Muscle layer of colon (tissue), 2 donors: ENCODE measurements around the gene TRRAP.

Experiments
- H3K27ac ChIP-seq: one replicate; pipeline ENCODE4 v1.7.0; 2013; ENCODE audit warnings: low read depth, mild to moderate bottlenecking, low read length, moderate library complexity
- H3K27me3 ChIP-seq, 2 donors: one replicate each; pipeline ENCODE4 v1.7.0; 2013; ENCODE audit warnings: low read length in 2 of 2, mild to moderate bottlenecking in 2 of 2; ENCODE audit not compliant: insufficient read depth in 2 of 2, control insufficient read depth in 1 of 2
- H3K36me3 ChIP-seq: one replicate; pipeline ENCODE4 v1.7.0; 2013; ENCODE audit warnings: mild to moderate bottlenecking, low read length; ENCODE audit not compliant: insufficient read depth
- H3K4me1 ChIP-seq: one replicate; pipeline ENCODE4 v1.7.0; 2013; ENCODE audit warnings: mild to moderate bottlenecking, low read length; ENCODE audit not compliant: insufficient read depth
- H3K4me3 ChIP-seq, 2 donors: one replicate each; pipeline ENCODE4 v1.7.0; 2013; ENCODE audit warnings: low read length in 2 of 2, low read depth in 1 of 2, mild to moderate bottlenecking in 1 of 2, moderate library complexity in 1 of 2
- H3K9ac ChIP-seq: one replicate; pipeline ENCODE4 v1.7.0; 2013; ENCODE audit warnings: low read length
- H3K9me3 ChIP-seq: one replicate; pipeline ENCODE4 v1.7.0; 2013; ENCODE audit warnings: mild to moderate bottlenecking, low read length
- donor health status: abdominal sarcoma.
- donor health status: Adenocarcinoma of cecum.

TRRAP gene

DNA sequence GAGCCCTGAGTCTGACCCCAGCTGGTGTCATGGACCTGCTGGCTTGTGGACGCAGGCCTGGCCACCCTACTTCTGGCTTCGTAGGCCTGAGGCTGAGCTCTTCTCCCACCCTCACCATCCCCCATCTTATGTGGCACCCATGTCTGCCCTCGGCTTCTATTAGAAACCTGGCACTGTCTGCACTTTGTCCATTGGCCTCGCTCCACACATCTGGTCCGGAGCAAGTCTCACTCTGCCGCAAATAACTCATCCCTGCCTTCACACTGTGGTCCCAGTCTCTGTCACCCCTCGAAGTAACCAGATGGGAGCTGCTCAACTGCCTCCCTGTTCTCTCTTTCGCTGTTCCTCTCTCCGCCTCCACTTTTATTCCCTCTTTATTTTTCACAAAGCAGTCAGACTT lies 78.6 kb downstream of the TRRAP start:
- no peaks in the 10 kb centered on the region for H3K27me3 ChIP-seq
- H3K4me3 ChIP-seq, result no peak overlapping the region
- H3K9ac ChIP-seq, result no peak overlapping the region
- no peaks in the 10 kb centered on the region for H3K4me1 ChIP-seq
- peaks cover 88% of the 10 kb centered on the region for H3K36me3 ChIP-seq
- no peaks in the 10 kb centered on the region for H3K9me3 ChIP-seq
- no peak overlapping the region for H3K27ac ChIP-seq

DNA sequence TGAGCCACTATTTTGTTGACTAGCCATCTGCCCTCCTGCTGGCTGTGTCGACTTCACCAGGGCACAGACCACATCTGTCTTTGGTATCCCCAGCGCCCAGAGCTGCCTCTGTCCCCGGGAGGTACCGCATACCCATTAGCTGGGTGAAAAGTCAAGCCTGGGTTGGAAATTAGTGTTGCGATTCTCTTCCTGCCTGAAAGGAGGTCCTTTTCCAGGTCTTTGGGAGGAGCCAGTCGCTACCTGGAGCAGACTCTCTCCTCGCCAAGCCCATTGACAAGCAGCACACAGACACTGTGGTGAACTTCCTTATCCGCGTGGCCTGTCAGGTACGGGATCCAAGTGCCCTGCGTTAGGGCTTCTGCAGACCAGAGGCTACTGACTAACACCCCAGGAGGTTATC lies 79.4 kb downstream of the TRRAP start:
- peaks cover 91% of the 10 kb centered on the region for H3K36me3 ChIP-seq
- H3K9ac ChIP-seq, result no peak overlapping the region
- H3K4me1 ChIP-seq, result no peaks in the 10 kb centered on the region
- no peaks in the 10 kb centered on the region for H3K9me3 ChIP-seq
- no peaks in the 10 kb centered on the region for H3K27me3 ChIP-seq
- no peak overlapping the region for H3K4me3 ChIP-seq
- no peak overlapping the region for H3K27ac ChIP-seq

DNA sequence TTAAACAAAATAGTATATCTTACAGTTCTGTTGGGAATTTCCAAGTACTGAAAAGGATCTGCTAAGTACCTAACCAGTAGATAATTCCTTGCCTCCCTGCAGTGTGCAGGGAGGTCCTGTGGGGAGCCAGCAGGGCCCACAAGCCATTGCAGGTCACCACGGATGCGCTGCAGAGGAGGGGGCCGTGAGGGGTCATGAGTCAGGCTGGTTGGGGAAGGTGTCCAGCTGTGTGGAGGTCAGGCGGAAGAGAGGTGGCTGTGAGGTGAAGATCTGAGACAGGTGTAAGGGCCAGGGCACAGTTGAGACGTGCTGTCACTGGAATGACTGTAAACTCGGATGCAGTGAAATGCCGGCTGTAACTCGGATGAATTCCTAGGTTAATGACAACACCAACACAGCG lies 80.6 kb downstream of the TRRAP start:
- Histone ChIP-seq H3K4me1 (no peaks in the 10 kb centered on the region), H3K9me3 (no peaks in the 10 kb centered on the region), H3K27me3 (no peaks in the 10 kb centered on the region), H3K4me3 (no peak overlapping the region), H3K9ac (no peak overlapping the region), H3K27ac (no peak overlapping the region), H3K36me3 (peaks cover 91% of the 10 kb centered on the region)

DNA sequence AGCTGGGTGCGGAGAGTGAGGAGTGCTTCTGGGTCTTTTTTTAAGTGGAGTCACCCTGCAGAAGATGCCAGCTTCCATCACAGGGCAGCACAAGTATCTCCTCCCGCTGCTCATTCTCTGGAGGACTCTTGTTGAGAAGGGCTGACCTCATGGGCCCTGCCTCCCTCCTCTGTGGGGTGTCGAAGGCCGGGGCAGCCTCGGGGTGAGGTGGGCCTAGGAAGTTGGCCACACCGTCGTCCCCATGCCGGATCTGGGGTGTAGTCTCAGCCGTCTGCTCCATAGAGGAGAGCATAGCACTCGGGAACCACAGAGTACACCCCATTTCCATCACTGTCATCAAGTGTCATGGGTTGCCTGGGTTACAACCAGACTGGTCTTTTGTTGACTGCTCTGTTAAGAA lies 85.0 kb downstream of the TRRAP start:
- Histone ChIP-seq H3K4me1 (no peaks in the 10 kb centered on the region), H3K9me3 (no peaks in the 10 kb centered on the region), H3K27ac (no peak overlapping the region), H3K9ac (no peak overlapping the region), H3K4me3 (no peak overlapping the region), H3K27me3 (no peaks in the 10 kb centered on the region), H3K36me3 (peaks cover 86% of the 10 kb centered on the region)

DNA sequence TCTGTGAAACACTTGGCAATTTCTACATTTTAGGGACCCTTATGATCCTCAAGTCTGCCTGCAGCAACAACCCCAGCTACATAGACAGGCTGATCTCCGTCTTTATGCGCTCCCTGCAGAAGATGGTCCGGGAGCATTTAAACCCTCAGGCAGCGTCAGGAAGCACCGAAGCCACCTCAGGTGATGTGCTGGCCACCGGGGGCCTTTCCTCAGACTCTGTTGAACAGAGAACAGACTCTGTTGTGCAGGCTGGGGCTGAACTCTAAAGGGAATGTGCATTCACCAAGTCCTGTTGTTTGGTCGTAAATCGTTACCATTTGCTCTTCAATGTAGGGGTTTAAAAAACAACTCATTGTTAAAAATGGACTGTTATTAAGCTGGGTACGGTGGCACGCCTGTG lies 86.3 kb downstream of the TRRAP start:
- Histone ChIP-seq H3K36me3 (peaks cover 84% of the 10 kb centered on the region), H3K27ac (no peak overlapping the region), H3K4me1 (no peaks in the 10 kb centered on the region), H3K4me3 (no peak overlapping the region), H3K9me3 (no peaks in the 10 kb centered on the region), H3K27me3 (no peaks in the 10 kb centered on the region), H3K9ac (no peak overlapping the region)

DNA sequence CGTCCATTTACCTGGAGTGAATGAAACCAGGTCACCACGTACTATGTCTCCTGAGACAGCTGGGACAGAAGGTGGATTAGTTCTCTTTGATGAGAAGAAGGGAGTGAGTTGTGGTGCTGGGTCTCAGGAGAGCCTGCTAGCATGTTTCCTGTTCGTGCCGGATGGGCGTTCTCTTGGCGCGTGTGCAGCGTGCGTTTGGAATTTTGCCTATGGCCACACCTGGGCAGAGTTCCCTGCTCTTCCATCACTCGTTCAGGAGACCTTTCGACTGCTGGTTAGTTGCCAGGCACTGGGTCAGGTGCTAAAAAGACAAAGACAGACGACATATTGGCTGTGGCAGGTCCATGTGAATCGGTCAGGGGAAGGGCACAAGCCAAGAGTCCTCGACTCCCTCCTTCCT lies 90.3 kb downstream of the TRRAP start:
- H3K27me3 ChIP-seq, result no peaks in the 10 kb centered on the region
- H3K4me1 ChIP-seq, result no peaks in the 10 kb centered on the region
- no peak overlapping the region for H3K4me3 ChIP-seq
- H3K36me3 ChIP-seq, result peaks cover 86% of the 10 kb centered on the region
- H3K27ac ChIP-seq, result no peak overlapping the region
- H3K9ac ChIP-seq, result no peak overlapping the region
- no peaks in the 10 kb centered on the region for H3K9me3 ChIP-seq

DNA sequence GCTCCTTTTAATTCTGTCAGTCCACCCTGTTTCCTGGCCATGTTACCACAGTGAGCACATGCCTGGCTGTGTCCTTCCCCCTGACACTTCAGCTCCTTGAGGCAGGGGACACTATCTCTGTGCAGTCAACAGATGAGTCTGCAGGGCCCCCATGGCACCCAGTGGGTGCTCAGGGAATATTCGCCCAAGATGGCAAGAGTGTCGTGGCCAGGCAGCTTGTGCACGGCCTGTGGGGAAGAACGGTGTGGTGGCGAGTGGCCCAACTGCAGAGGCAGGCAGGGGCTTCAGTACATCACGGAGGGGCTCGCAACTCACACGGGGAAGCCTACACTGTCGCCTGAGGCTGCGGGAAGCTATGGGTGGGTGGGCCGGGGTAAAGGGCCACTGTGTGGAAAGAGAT lies 91.1 kb downstream of the TRRAP start:
- Histone ChIP-seq H3K27me3 (no peaks in the 10 kb centered on the region), H3K4me3 (no peak overlapping the region), H3K36me3 (peaks cover 86% of the 10 kb centered on the region), H3K9ac (no peak overlapping the region), H3K9me3 (no peaks in the 10 kb centered on the region), H3K4me1 (no peaks in the 10 kb centered on the region), H3K27ac (no peak overlapping the region)

DNA sequence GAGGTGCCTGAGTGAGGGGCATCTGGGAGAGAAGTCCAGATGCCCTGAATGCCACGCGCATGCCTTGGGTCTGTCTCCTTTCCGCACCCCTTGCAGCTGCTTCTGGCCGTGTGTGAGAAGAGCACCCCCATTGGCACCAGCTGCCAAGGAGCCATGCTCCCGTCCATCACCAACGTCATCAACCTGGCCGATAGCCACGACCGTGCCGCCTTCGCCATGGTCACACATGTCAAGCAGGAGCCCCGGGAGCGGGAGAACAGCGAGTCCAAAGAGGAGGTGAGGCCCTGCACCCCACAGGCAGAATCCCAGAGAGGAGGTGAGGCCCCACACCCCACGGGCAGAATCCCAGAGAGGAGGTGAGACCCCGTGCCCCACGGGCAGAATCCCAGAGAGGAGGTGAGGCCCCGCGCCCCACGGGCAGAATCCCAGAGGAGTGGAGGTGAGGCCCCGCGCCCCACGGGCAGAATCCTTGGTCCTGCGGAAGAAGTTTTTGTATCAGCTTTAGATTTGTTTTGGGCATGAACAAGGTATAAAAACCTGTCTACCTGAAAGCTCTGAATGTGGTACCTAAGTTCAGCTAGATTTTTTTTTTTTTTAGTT lies 91.8 kb downstream of the TRRAP start:
- Histone ChIP-seq H3K27me3 (no peaks in the 10 kb centered on the region), H3K27ac (no peak overlapping the region), H3K36me3 (peaks cover 86% of the 10 kb centered on the region), H3K4me1 (no peaks in the 10 kb centered on the region), H3K4me3 (no peak overlapping the region), H3K9ac (no peak overlapping the region), H3K9me3 (no peaks in the 10 kb centered on the region)

DNA sequence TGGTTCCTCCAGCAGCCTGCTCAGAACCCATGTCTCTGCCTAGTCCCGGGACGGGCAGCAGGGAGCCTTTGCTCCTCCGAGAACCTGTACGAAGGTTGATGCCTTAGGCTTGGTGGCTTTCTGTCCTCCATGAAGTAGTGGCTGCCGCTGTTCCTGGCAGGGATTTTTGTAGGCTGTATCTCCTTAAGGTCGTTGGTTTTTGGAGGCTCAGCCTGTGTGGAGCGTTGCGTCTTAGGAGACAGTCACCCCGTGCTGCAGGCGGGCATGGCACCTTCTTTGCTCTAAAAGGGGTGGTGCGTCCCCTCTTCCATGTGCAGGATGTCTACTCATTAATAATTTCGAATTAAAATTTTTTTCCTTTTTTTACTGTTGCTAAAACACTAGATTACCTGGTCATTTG lies 92.5 kb downstream of the TRRAP start:
- no peak overlapping the region for H3K27ac ChIP-seq
- H3K9ac ChIP-seq, result no peak overlapping the region
- no peak overlapping the region for H3K4me3 ChIP-seq
- no peaks in the 10 kb centered on the region for H3K27me3 ChIP-seq
- H3K36me3 ChIP-seq, result peaks cover 82% of the 10 kb centered on the region
- no peaks in the 10 kb centered on the region for H3K4me1 ChIP-seq
- no peaks in the 10 kb centered on the region for H3K9me3 ChIP-seq

DNA sequence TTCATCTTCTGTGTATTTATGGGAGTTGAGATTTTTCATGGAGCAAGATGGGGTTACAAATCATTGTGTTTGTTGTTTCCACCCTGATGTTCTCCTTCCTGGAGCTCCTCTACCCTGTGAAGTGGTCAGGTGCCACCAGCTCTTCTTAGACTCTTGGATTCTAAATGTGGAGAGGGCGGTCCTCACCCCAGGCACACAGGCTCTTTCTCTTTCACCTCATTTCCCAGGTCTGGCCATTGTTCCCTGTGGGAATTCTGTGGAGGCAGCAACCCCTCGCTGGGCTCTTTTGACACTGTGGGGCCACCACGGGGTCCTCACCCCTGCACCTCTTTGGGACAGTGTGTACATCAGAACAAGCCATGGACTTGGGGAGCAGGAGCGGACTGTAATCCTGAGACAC lies 95.9 kb downstream of the TRRAP start:
- no peak overlapping the region for H3K9ac ChIP-seq
- no peak overlapping the region for H3K4me3 ChIP-seq
- H3K9me3 ChIP-seq, result no peaks in the 10 kb centered on the region
- H3K27ac ChIP-seq, result no peak overlapping the region
- H3K27me3 ChIP-seq, result no peaks in the 10 kb centered on the region
- H3K36me3 ChIP-seq, result peaks cover 87% of the 10 kb centered on the region
- H3K4me1 ChIP-seq, result no peaks in the 10 kb centered on the region

DNA sequence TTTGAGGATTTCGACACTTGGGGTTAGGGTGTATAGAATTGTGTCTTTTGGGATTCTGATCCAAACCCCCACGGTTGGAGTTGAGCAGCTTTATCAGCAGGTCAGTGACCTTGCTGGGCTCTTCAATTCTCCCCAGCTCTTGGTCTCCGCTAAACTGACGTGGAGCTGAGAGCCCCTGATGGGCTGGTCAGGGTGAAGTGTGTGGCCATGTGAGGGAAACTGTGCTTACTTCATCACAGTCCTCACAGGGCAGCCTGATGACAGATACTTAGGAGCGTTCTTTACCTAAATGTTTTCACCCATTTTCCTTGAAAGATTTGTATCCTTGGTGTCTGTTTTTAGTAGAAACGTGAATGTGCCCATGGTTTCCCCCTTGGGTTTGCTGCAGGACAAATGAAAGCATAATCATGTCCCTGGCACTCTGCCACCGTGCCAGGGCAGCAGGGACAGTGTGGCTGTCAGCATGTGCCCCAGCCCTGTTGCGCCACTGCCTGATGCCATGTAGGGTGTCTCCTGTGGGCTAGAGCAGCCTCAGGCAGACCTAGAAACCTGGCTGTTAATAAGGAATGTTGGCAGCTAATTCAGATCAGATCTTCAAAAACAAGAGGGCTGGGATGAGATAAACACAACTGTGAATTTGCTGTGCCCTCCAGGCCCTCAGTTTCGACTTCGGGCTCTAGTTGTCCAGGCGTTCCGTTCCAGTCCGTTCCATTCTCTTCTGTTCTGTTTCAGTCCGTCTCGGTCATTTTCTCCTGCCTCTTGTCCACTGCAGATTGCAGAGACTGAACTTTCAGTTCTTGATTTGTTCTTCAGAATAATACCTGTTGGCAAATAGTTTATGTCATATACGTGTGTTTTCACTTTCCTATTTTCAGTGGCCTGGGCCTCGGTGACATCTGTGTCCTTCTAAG lies 96.8 kb downstream of the TRRAP start:
- H3K4me1 ChIP-seq, result no peaks in the 10 kb centered on the region
- H3K27me3 ChIP-seq, result no peaks in the 10 kb centered on the region
- H3K27ac ChIP-seq, result no peak overlapping the region
- peaks cover 89% of the 10 kb centered on the region for H3K36me3 ChIP-seq
- no peaks in the 10 kb centered on the region for H3K9me3 ChIP-seq
- no peak overlapping the region for H3K4me3 ChIP-seq
- H3K9ac ChIP-seq, result no peak overlapping the region
